Peyer's patch (tissue), 4 donors: ENCODE data around the gene RBM48.

Experiments
- CTCF ChIP-seq, 6 experiments: fragments of 450-650 bp in 4 of 6; fragments of 200-600 bp in 2 of 6; sonication (generic) in 1 of 6; IDR thresholded peaks; one replicate each; pipeline ENCODE4 v1.5.1; 2017 to 2019; ENCODE audit warnings: antibody characterized with exemption in 6 of 6, mild to moderate bottlenecking in 3 of 6, moderate library complexity in 1 of 6
- POLR2A ChIP-seq, 2 donors: fragments of 450-650 bp; IDR thresholded peaks; one replicate each; pipeline ENCODE4 v1.5.1; 2017; ENCODE audit warnings: antibody characterized with exemption in 2 of 2, mild to moderate bottlenecking in 2 of 2, moderate library complexity in 2 of 2

GRCh38 chr7:92498557-92498956, 30.0 kb upstream of the RBM48 start:
- TF ChIP-seq CTCF (IDR thresholded peaks at IDR 0.05): no peak
- no peak for TF ChIP-seq POLR2A (IDR thresholded peaks at IDR 0.05)
